Colonic mucosa (tissue), 4 donors: ENCODE results near the gene ZSCAN4. TPM values are rescaled to one million over a fixed set of nuclear protein-coding genes. Genes with fewer than 3 reads are reported as not detected.

ENCODE experiments used
- DNase-seq: peaks from one replicate; pipeline ENCODE4 v3.0.0-alpha.2; 2020
- H3K27ac ChIP-seq: fragments of 200-600 bp; one replicate; pipeline ENCODE4 v1.8.0; 2021
- H3K27me3 ChIP-seq: fragments of 200-600 bp; one replicate; pipeline ENCODE4 v1.8.0; 2021
- H3K36me3 ChIP-seq: fragments of 200-600 bp; one replicate; pipeline ENCODE4 v1.8.0; 2021
- H3K4me1 ChIP-seq: fragments of 200-600 bp; one replicate; pipeline ENCODE4 v1.8.0; 2021; ENCODE audit warnings: mild to moderate bottlenecking
- H3K4me3 ChIP-seq: fragments of 200-600 bp; one replicate; pipeline ENCODE4 v1.8.0; 2021
- H3K9ac ChIP-seq, 2 donors: one replicate each; pipeline ENCODE4 v1.7.0; 2013; ENCODE audit warnings: control low read depth in 2 of 2, low read depth in 2 of 2, low read length in 2 of 2
- H3K9me3 ChIP-seq: fragments of 200-600 bp; one replicate; pipeline ENCODE4 v1.8.0; 2021
- CTCF ChIP-seq: fragments of 200-600 bp; IDR thresholded peaks from one replicate; pipeline ENCODE4 v1.8.0; 2022; ENCODE audit warnings: antibody characterized with exemption, mild to moderate bottlenecking
- intact Hi-C: fragments of 100-400 bp; cut with DNase I; formaldehyde crosslinking; loops from one replicate; pipeline ENCODE4 v1.14.1; 2022
- total RNA-seq, 2 donors: library from RNA; stranded (reverse); fragmentation: NEBNext Ultra II Directional in 1 of 2; extraction: Animal tissue kit (Norgen Biotek cat#: 25700) in 1 of 2; gene quantifications; one replicate each; pipeline ENCODE4 v1.2.1, GENCODE V29; 2021
- donor health status: healthy.
- donor health status: DM: no; HTN: no; CAD: no.
- donor health status: DM: no; HTN: no; CAD: no.

ZSCAN4 gene
- total RNA-seq, 2 donors from 2014 or later, result not detected

GRCh38 chr19:57637379-57637778 is 31.4 kb upstream of the ZSCAN4 start:
- no peak for TF ChIP-seq CTCF
- peaks cover 29% of the 10 kb centered on the region for H3K36me3 ChIP-seq

GRCh38 chr19:57641715-57642234 is 27.0 kb upstream of the ZSCAN4 start:
- no peak overlapping the region for H3K9ac ChIP-seq
- H3K36me3 ChIP-seq, result peaks cover 26% of the 10 kb centered on the region
- no peak for TF ChIP-seq CTCF
- intact Hi-C loops, result no loop called here
- no peaks in the 10 kb centered on the region for H3K9me3 ChIP-seq
- H3K27me3 ChIP-seq, result no peaks in the 10 kb centered on the region
- no peaks in the 10 kb centered on the region for H3K4me1 ChIP-seq
- no peak for DNase-seq
- no peak overlapping the region for H3K4me3 ChIP-seq
- no peak overlapping the region for H3K27ac ChIP-seq

More at GRCh38 chr19:57637379-57637778, 31.4 kb upstream of the ZSCAN4 start:
- no peak overlapping the region for H3K27ac ChIP-seq
- H3K9me3 ChIP-seq, result no peaks in the 10 kb centered on the region
- H3K27me3 ChIP-seq, result no peaks in the 10 kb centered on the region
- no peaks in the 10 kb centered on the region for H3K4me1 ChIP-seq
- no peak overlapping the region for H3K4me3 ChIP-seq
- no peak overlapping the region for H3K9ac ChIP-seq
- DNase-seq, result no peak
- intact Hi-C loops, result no loop called here

- no peaks in the 10 kb centered on the region for H3K9me3 ChIP-seq
- intact Hi-C loops, result no loop called here
- H3K9ac ChIP-seq, result no peak overlapping the region
- H3K4me3 ChIP-seq, result no peak overlapping the region
- H3K4me1 ChIP-seq, result no peaks in the 10 kb centered on the region
- H3K36me3 ChIP-seq, result peaks cover 26% of the 10 kb centered on the region
- no peak for DNase-seq
- no peaks in the 10 kb centered on the region for H3K27me3 ChIP-seq
- H3K27ac ChIP-seq, result no peak overlapping the region
- no peak for TF ChIP-seq CTCF
Measured at GRCh38 chr19:57642396-57643046, 26.2 kb upstream of the ZSCAN4 start.

- Histone ChIP-seq H3K9me3 (no peaks in the 10 kb centered on the region), H3K9ac (no peak overlapping the region), H3K4me1 (no peaks in the 10 kb centered on the region), H3K36me3 (peaks cover 26% of the 10 kb centered on the region), H3K27me3 (no peaks in the 10 kb centered on the region), H3K4me3 (no peak overlapping the region), H3K27ac (no peak overlapping the region)
- TF ChIP-seq CTCF, result no peak
- DNase-seq, result no peak
- intact Hi-C loops, result no loop called here
Measured at GRCh38 chr19:57643734-57644133, 25.0 kb upstream of the ZSCAN4 start.

- no peak overlapping the region for H3K4me3 ChIP-seq
- no peaks in the 10 kb centered on the region for H3K4me1 ChIP-seq
- no peak for DNase-seq
- H3K9me3 ChIP-seq, result no peaks in the 10 kb centered on the region
- H3K27me3 ChIP-seq, result no peaks in the 10 kb centered on the region
- intact Hi-C loops, result no loop called here
- H3K9ac ChIP-seq, result no peak overlapping the region
- no peaks in the 10 kb centered on the region for H3K36me3 ChIP-seq
- H3K27ac ChIP-seq, result no peak overlapping the region
- TF ChIP-seq CTCF, result no peak
Measured at GRCh38 chr19:57648331-57649003, 20.3 kb upstream of the ZSCAN4 start.
